Osteoblast (primary cell): ENCODE measurements around the gene PSMB5. TPM values are rescaled to one million over a fixed set of nuclear protein-coding genes. Genes with fewer than 3 reads are reported as not detected.
"Not testable (repeated sequence)": the region's sequence is repeated elsewhere in the genome, so short reads cannot be mapped to it uniquely, and the experiment has no call there.

Experiments
- DNase-seq: peaks from one replicate; pipeline ENCODE4 v3.0.0; 2011; ENCODE audit warnings: low spot score, mixed read lengths; ENCODE audit not compliant: insufficient read length; ENCODE audit errors: missing footprints
- H2AFZ ChIP-seq: 2 replicates; pipeline ENCODE4 v1.6.0; 2011; ENCODE audit warnings: mild to moderate bottlenecking, low read length
- H3K27ac ChIP-seq: 2 replicates; pipeline ENCODE4 v1.5.1; 2011; ENCODE audit warnings: mild to moderate bottlenecking, low read depth, low read length, moderate library complexity
- H3K27me3 ChIP-seq: 2 replicates; pipeline ENCODE4 v1.6.0; 2012; ENCODE audit warnings: mild to moderate bottlenecking, control low read depth, inconsistent platforms, low read length, moderate library complexity; ENCODE audit not compliant: insufficient read depth
- H3K36me3 ChIP-seq: 2 replicates; pipeline ENCODE4 v1.5.1; 2011; ENCODE audit warnings: mild to moderate bottlenecking, low read length, control low read depth, moderate library complexity; ENCODE audit not compliant: insufficient read depth
- H3K4me1 ChIP-seq: 2 replicates; pipeline ENCODE4 v1.5.1; 2011; ENCODE audit warnings: mild to moderate bottlenecking, low read length, control low read depth, moderate library complexity; ENCODE audit not compliant: insufficient read depth
- H3K4me2 ChIP-seq: 2 replicates; pipeline ENCODE4 v1.6.0; 2011; ENCODE audit warnings: mild to moderate bottlenecking, low read length; ENCODE audit not compliant: insufficient read depth
- H3K4me3 ChIP-seq: fragments of 200-600 bp; sonication (generic); 3 replicates; pipeline ENCODE4 v1.5.1; 2012; ENCODE audit warnings: mild to moderate bottlenecking, low read length, inconsistent platforms; ENCODE audit not compliant: insufficient read depth
- H3K79me2 ChIP-seq: 2 replicates; pipeline ENCODE4 v1.6.0; 2012; ENCODE audit warnings: mild to moderate bottlenecking, low read length, control low read depth, inconsistent platforms; ENCODE audit not compliant: insufficient read depth
- H3K9me3 ChIP-seq: 2 replicates; pipeline ENCODE4 v1.5.1; 2011; ENCODE audit warnings: low read depth, low read length, control low read depth
- H4K20me1 ChIP-seq: 2 replicates; pipeline ENCODE4 v1.6.0; 2012; ENCODE audit warnings: mild to moderate bottlenecking, low read length, control low read depth; ENCODE audit not compliant: insufficient read depth
- total RNA-seq: library from RNA; depleted of rRNA; stranded (reverse); fragments of >200 nt; gene quantifications from 2 replicates; pipeline ENCODE4 v1.2.3, GENCODE V29; 2012
- TF ChIP-seq, protein P1 (sequence below): IDR thresholded peaks from 2 replicates; pipeline ENCODE4 v1.5.1; 2011; ENCODE audit warnings: mild to moderate bottlenecking, low read depth, low read length, moderate library complexity; ENCODE audit errors: extremely low read depth

PSMB5 gene
- total RNA-seq, 1 donor = 162 TPM

- peak; percentile 99 for DNase-seq
- H3K4me3 ChIP-seq = peak overlapping the region; percentile 79
- H3K9me3 ChIP-seq = no peaks in the 10 kb centered on the region
- H3K4me1 ChIP-seq = peaks cover 23% of the 10 kb centered on the region
- H3K79me2 ChIP-seq = no peaks in the 10 kb centered on the region
- no peaks in the 10 kb centered on the region for H4K20me1 ChIP-seq
- H3K27ac ChIP-seq = peak overlapping the region; percentile 87
- TF ChIP-seq, protein P1, sequence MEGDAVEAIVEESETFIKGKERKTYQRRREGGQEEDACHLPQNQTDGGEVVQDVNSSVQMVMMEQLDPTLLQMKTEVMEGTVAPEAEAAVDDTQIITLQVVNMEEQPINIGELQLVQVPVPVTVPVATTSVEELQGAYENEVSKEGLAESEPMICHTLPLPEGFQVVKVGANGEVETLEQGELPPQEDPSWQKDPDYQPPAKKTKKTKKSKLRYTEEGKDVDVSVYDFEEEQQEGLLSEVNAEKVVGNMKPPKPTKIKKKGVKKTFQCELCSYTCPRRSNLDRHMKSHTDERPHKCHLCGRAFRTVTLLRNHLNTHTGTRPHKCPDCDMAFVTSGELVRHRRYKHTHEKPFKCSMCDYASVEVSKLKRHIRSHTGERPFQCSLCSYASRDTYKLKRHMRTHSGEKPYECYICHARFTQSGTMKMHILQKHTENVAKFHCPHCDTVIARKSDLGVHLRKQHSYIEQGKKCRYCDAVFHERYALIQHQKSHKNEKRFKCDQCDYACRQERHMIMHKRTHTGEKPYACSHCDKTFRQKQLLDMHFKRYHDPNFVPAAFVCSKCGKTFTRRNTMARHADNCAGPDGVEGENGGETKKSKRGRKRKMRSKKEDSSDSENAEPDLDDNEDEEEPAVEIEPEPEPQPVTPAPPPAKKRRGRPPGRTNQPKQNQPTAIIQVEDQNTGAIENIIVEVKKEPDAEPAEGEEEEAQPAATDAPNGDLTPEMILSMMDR = peak; percentile 33
- no peaks in the 10 kb centered on the region for H3K27me3 ChIP-seq
- H3K4me2 ChIP-seq = peak overlapping the region; percentile 78
- H2AFZ ChIP-seq = peak overlapping the region; percentile 94
- H3K36me3 ChIP-seq = no peaks in the 10 kb centered on the region
Measured at GRCh38 chr14:23006544-23007419, 27.9 kb downstream of the PSMB5 start.

DNA sequence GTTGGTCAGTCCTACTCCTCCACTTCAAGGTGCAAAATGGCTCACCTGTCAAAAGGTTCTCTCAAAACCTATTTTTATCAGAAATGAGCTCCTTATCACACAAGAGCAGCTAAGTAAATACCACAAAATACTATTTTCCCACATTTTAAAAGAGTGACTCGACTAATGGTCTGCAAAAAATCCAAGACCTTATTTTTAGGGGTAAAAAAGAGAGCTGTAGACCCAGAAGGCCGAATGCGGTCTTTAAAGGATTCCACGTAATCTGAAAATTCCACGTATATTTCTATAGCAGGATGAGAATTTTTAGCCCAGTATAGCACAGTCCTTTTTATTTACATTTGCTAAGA is 28.5 kb downstream of the PSMB5 start:
- Histone ChIP-seq H3K79me2 (no peaks in the 10 kb centered on the region), H3K4me2 (peak overlapping the region; percentile 78), H2AFZ (no peak overlapping the region), H4K20me1 (no peaks in the 10 kb centered on the region), H3K9me3 (no peaks in the 10 kb centered on the region), H3K4me3 (peak overlapping the region; percentile 79), H3K4me1 (peaks cover 23% of the 10 kb centered on the region), H3K36me3 (no peaks in the 10 kb centered on the region), H3K27ac (peak overlapping the region; percentile 87), H3K27me3 (no peaks in the 10 kb centered on the region)
- TF ChIP-seq, protein P1 = no peak
- no peak for DNase-seq

GRCh38 chr14:23005451-23006187 is 29.1 kb downstream of the PSMB5 start:
- Histone ChIP-seq H4K20me1 (no peaks in the 10 kb centered on the region), H3K36me3 (no peaks in the 10 kb centered on the region), H3K27me3 (no peaks in the 10 kb centered on the region), H3K9me3 (no peaks in the 10 kb centered on the region), H3K27ac (peak overlapping the region; percentile 87), H3K4me1 (peaks cover 23% of the 10 kb centered on the region), H3K79me2 (no peaks in the 10 kb centered on the region), H3K4me3 (peak overlapping the region; percentile 79), H3K4me2 (peak overlapping the region; percentile 78), H2AFZ (no peak overlapping the region)
- TF ChIP-seq, protein P1 = no peak
- peak; percentile 58 for DNase-seq

DNA sequence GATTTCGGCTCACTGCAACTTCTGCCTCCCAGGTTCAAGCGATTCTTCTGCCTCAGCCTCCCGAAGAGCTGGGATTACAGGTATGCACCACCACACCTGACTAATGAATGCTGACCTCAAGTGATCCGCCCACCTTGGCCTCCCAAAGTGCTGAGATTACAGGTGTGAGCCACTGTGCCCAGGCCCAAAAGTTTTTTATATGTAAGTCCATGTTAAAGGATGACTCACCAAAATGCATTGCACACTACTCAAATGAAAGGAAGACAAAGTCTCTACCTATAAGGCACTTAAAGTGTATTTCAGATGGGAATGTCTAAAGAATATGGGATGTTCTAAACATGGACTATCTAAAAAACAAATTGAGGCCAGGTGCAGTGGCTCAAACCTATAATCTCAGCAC is 30.4 kb downstream of the PSMB5 start:
- H2AFZ ChIP-seq, H3K4me2 ChIP-seq, H4K20me1 ChIP-seq, H3K36me3 ChIP-seq, H3K79me2 ChIP-seq, DNase-seq, H3K27me3 ChIP-seq, H3K9me3 ChIP-seq, H3K4me3 ChIP-seq, H3K27ac ChIP-seq: not testable (repeated sequence)
- peaks cover 19% of the 10 kb centered on the region for H3K4me1 ChIP-seq
